ENCODE data around the gene TMTC2.
"Not testable (repeated sequence)": the region's sequence is repeated elsewhere in the genome, so short reads cannot be mapped to it uniquely, and the experiment has no call there.

The TMTC2 gene

GRCh38 chr12:82797480-82797879 is 110.8 kb downstream of the TMTC2 start:
- no peak for DNase-seq

- DNase-seq: no peak
These were observed 113.5 kb downstream of the TMTC2 start for GRCh38 chr12:82800185-82800584.

- no peak for DNase-seq
These were observed 115.4 kb downstream of the TMTC2 start for GRCh38 chr12:82801951-82802610.

GRCh38 chr12:82803201-82803600 is 116.5 kb downstream of the TMTC2 start:
- no peak for DNase-seq

GRCh38 chr12:82804601-82805000 is 117.9 kb downstream of the TMTC2 start:
- DNase-seq: no peak

- DNase-seq: not testable (repeated sequence)
These were observed 118.3 kb downstream of the TMTC2 start for GRCh38 chr12:82805004-82805403.

- DNase-seq: no peak
These were observed 119.2 kb downstream of the TMTC2 start for GRCh38 chr12:82805812-82806497.

GRCh38 chr12:82807132-82807737 is 120.5 kb downstream of the TMTC2 start:
- no peak for DNase-seq

GRCh38 chr12:82810568-82810967 is 123.9 kb downstream of the TMTC2 start:
- DNase-seq: no peak

GRCh38 chr12:82817368-82817767 is 130.7 kb downstream of the TMTC2 start:
- DNase-seq: no peak

GRCh38 chr12:82818271-82819035 is 131.7 kb downstream of the TMTC2 start:
- DNase-seq: no peak

- DNase-seq: no peak
These were observed 139.8 kb downstream of the TMTC2 start for GRCh38 chr12:82826505-82826904.

- DNase-seq: no peak
These were observed 145.4 kb downstream of the TMTC2 start for GRCh38 chr12:82832096-82832495.

- no peak for DNase-seq
These were observed 146.3 kb downstream of the TMTC2 start for GRCh38 chr12:82832981-82833380.

- DNase-seq: no peak
These were observed 146.8 kb downstream of the TMTC2 start for GRCh38 chr12:82833481-82833880.

GRCh38 chr12:82835217-82835616 is 148.5 kb downstream of the TMTC2 start:
- DNase-seq: no peak

GRCh38 chr12:82838131-82838551 is 151.4 kb downstream of the TMTC2 start:
- DNase-seq: no peak

- DNase-seq: no peak
These were observed 152.1 kb downstream of the TMTC2 start for GRCh38 chr12:82838827-82839226.

- no peak for DNase-seq
These were observed 153.1 kb downstream of the TMTC2 start for GRCh38 chr12:82839796-82840195.

- DNase-seq: no peak
These were observed 154.8 kb downstream of the TMTC2 start for GRCh38 chr12:82841487-82841904.

- DNase-seq: no peak
These were observed 155.8 kb downstream of the TMTC2 start for GRCh38 chr12:82842480-82842879.

- DNase-seq: not testable (repeated sequence)
These were observed 158.4 kb downstream of the TMTC2 start for GRCh38 chr12:82845076-82845475.

GRCh38 chr12:82848845-82849244 is 162.1 kb downstream of the TMTC2 start:
- DNase-seq: no peak
